GM18870 (cell line): ENCODE data around the gene GATAD2B.
"Not testable (repeated sequence)": the region's sequence is repeated elsewhere in the genome, so short reads cannot be mapped to it uniquely, and the experiment has no call there.

Source experiments
- ATAC-seq: cut with Tn5 transposase; IDR thresholded peaks from one replicate; pipeline ENCODE4 v1.9.1; 2021; ENCODE audit warnings: moderate library complexity; ENCODE audit not compliant: unreplicated experiment

Gene GATAD2B

GRCh38 chr1:153841463-153841994 lies 81.2 kb downstream of the GATAD2B start:
- ATAC-seq = no peak

DNA sequence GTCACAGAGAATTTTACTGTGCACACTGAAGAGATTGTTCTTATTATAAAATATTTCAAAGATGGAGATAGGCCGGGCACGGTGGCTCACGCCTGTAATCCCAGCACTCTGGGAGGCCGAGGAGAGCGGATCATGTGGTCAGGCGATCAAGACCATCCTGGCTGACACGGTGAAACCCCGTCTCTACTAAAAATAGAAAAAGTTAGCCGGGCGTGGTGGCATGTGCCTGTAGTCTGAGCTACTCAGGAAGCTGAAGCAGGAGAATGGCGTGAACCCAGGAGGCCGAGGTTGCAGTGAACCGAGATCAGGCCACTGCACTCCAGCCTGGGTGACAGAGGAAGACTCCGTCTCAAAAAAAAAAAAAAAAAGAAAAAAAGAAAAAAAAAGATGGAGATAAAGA lies 82.0 kb downstream of the GATAD2B start:
- ATAC-seq = not testable (repeated sequence)

- ATAC-seq = not testable (repeated sequence)
Measured at GRCh38 chr1:153833968-153834367, 88.8 kb downstream of the GATAD2B start.

DNA sequence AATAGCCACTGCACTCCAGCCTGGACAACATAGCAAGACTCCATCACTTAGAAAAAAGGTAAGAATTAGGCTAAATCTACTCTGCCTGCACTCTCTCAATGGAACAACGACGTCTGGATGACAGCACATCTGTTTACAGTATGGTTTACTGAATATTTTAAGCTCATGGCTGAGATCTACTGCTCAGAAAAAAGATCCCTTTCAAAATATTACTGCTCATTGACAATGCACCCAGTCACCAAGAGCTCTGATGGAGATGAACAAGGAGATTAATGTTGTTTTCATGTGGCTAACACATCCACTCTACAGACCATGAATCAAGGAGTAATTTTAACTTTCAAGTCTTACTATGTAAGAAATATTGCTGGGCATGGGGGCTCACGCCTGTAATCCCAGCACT lies 89.6 kb downstream of the GATAD2B start:
- no peak for ATAC-seq

DNA sequence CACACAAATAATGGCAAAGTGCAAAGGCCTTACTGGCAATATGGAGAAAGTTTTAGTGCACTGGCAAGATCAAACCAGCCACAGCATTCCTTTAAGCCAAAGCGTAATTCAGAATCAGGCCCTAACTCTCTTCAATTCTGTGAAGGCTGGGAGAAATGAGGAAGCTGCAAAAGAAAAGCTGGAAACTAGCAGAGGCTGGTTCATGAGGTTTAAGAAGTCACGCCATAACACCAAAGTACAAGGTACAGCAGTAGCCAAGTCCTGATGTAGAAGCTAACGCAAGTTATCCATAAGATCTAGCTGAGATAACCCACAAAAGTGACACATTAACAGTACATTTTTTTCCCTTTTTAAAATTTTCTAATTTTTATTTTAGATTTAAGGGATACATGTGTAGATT lies 90.5 kb downstream of the GATAD2B start:
- no peak for ATAC-seq

GRCh38 chr1:153831026-153831425 lies 91.7 kb downstream of the GATAD2B start:
- no peak for ATAC-seq

- no peak for ATAC-seq
Measured at GRCh38 chr1:153827168-153827964, 95.4 kb downstream of the GATAD2B start.

DNA sequence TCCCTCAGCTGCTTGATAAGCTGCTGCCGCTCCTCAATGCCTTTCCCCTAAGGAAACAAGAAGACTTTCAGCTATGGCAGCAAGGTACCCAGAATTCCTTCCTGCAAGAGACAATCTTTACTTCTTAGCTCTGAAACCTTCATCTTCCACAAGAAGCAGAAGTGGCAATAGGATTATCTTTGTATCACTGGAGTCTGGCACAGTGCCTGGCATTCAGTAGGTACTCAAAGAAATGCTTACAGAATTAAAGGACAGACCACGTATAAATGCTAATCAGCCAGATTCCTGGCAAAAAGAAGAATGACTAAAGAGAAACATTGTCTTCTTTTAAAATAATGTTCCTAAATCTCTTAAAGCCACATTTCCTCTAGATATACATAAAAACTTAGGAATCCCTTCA lies 103.9 kb downstream of the GATAD2B start:
- no peak for ATAC-seq

DNA sequence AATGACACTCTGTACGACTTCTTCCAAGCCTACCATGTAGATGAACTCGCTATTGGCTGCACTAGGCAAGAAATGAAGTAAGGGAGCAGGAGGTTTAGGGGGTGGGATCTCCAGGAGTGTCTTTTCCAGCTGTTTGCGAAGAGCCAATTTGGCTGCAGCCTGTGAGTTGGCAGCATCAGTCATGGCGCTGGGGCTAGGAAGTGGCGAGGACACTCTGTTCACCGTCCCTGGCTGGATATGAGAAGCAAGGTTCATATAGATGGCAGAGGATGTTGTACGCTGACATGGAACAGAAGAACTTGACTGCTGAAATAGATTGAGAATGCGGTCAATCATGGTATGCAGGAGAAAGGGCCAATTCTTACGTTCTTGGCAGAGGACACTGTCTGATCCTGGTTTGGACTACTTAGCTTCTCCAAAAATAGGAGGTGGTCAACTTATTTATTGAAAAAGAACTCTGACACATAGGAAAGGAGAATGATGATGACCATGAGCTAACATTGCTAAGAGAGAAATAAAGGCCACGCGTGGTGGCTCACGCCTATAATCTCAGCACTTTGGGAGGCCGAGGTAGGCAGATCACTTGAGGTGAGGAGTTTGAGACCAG lies 106.4 kb downstream of the GATAD2B start:
- ATAC-seq = no peak

- peak; percentile 18 for ATAC-seq
Measured at GRCh38 chr1:153805886-153806719, 116.7 kb downstream of the GATAD2B start.

GRCh38 chr1:153805042-153805745 lies 117.6 kb downstream of the GATAD2B start:
- peak; percentile 85 for ATAC-seq

DNA sequence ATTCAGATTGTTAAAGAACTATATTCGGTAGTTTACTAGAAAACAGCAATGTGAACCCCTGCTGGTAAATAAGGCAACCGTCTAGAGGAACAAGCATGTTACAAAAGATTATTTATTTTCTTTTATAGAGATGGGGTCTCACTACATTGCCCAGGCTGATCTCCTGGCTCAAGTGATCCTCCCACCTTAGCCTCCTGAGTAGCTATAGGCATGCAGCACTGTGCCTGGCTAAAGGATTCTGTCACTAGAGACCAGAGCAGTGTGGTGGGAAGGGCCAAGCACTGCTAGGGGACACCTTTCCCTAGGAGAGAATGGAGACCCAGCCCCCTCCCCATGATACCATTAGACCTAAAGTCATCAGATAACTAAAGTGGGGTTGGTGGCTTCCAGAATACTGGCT lies 118.7 kb downstream of the GATAD2B start:
- ATAC-seq = no peak

DNA sequence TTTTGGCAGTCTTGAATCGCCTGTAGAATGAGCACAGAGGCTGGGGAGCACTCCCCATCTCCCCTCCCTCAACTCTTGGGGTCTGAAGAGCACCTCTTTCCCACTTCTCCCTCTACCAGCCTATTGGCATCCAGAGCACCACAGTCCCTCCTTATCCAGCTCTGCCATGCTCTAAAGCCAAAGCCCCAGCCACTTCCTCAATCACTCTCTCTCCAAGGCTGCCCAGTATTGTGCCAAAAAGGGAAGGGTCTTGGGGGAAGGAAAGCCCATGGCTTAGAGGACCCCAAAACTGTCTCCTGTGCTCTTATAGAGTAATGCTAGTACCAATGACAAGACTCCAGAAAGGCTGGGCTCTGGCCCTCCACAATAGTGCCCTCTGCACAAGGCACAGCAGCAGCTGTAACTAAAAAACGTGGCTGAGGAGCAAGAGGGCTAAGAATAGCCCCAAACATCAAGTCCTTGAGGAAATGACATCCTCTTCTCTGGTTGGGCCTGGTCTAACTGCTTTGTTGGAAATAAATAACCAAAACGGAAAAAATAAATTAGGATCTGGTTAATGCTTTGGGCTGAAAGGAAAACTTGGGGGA lies 119.2 kb downstream of the GATAD2B start:
- ATAC-seq = no peak

GRCh38 chr1:153801786-153802697 lies 120.7 kb downstream of the GATAD2B start:
- ATAC-seq = no peak

GRCh38 chr1:153801028-153801625 lies 121.6 kb downstream of the GATAD2B start:
- ATAC-seq = no peak

DNA sequence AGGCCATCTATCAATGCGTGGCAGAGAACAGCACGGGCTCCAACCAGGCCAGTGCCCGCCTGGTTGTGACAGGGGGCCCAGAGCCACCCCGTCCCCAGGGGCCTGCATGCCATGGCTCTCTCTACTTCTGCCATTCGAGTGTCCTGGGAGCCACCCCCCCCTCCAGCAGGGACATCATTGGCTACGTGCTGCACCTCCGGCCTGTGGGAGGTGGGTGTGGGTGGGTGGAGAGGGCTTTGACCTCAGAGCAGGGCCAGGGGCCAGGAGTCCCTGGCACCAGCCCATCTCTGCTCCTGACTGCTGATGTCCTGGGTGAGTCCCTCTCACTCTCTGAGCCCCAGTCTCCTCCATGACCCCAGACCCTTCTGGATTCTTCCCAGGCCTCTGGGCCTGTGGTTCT lies 122.3 kb downstream of the GATAD2B start:
- no peak for ATAC-seq

DNA sequence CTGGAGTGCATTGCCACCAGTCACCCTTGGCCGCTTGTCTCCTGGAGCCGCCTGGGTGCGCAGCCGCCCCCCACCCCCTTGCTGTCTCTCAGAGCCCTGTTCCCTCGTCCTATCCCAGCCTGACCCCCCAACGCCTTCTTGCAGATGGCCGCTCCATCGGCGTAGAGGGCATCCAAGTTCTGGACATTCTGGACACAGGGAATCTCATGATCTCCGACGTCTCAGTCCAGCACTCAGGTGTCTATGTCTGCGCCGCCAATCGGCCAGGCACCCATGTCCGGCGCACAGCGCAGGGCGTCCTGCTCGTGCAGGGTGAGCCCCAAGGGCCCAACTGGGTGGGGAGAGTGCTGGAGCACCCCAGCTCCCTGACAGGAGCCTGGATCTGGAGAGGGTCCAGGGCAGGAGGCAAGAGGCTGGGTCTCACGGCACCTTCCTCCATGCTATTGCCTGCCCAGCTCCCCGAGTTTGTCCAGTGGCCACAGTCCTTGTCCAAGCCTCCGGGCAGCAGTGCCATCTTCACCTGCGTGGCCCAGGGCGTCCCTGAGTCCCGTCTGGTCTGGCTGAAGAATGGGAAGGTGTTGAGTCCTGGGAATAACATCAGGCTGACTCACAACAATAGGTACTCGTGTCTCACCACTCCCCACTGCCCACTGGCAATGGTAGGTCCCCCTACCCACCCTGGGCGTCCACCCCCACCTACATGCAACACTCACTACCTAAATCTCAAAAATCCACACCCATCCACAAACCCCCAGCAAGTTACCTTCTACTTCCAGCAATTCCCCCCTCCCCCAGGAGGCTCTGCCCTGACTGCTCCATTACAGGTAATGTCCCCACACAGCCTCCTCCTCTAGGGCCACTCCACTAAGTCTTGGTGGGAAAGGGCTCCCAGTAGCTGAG lies 123.0 kb downstream of the GATAD2B start:
- ATAC-seq = no peak

- no peak for ATAC-seq
Measured at GRCh38 chr1:153799016-153799415, 123.8 kb downstream of the GATAD2B start.
